ENCODE results near the gene ANGPT4.

DNA sequence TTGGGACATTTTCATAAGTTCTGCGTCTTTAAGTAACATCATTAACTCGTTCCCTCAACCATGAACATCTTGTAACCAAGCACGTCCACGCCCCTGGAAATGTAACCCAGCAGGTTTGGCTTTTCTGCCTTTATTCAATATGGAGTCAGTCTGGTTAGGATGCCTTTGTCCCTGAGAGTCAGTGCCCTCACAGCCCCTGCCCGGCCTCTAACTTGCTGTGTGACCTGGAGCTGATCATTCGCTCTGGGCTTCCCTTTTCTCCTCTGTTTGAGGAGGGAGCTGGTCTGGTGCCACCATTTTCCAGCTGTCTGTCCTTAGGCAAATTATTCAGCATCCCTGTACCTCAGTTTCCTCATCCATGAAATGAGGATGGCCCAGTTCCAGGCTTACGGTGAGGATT is 26.5 kb upstream of the ANGPT4 start:
- no peak for TF ChIP-seq TCF7L2 (IDR thresholded peaks at IDR 0.05; ENCODE audit: low read depth, low read length)
- TF ChIP-seq, protein P1, sequence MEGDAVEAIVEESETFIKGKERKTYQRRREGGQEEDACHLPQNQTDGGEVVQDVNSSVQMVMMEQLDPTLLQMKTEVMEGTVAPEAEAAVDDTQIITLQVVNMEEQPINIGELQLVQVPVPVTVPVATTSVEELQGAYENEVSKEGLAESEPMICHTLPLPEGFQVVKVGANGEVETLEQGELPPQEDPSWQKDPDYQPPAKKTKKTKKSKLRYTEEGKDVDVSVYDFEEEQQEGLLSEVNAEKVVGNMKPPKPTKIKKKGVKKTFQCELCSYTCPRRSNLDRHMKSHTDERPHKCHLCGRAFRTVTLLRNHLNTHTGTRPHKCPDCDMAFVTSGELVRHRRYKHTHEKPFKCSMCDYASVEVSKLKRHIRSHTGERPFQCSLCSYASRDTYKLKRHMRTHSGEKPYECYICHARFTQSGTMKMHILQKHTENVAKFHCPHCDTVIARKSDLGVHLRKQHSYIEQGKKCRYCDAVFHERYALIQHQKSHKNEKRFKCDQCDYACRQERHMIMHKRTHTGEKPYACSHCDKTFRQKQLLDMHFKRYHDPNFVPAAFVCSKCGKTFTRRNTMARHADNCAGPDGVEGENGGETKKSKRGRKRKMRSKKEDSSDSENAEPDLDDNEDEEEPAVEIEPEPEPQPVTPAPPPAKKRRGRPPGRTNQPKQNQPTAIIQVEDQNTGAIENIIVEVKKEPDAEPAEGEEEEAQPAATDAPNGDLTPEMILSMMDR (IDR thresholded peaks at IDR 0.05): no peak
